HEK293T (cell line): Measurements from ENCODE around the gene PKN1.

ENCODE experiments used
- ARNT ChIP-seq: fragments of 450-650 bp; IDR thresholded peaks from 2 replicates; pipeline ENCODE4 v1.6.1; 2017; ENCODE audit warnings: mild to moderate bottlenecking
- BHLHE40 ChIP-seq: fragments of 450-650 bp; IDR thresholded peaks from 2 replicates; pipeline ENCODE4 v1.6.1; 2016; ENCODE audit warnings: mild to moderate bottlenecking, moderate library complexity, borderline replicate concordance
- FOXA1 ChIP-seq: fragments of 450-650 bp; IDR thresholded peaks from 2 replicates; pipeline ENCODE4 v1.6.1; 2016; ENCODE audit warnings: mild to moderate bottlenecking
- FOXM1 ChIP-seq: fragments of 450-650 bp; IDR thresholded peaks from 2 replicates; pipeline ENCODE4 v1.6.1; 2017; ENCODE audit warnings: mild to moderate bottlenecking, borderline replicate concordance
- HDGF ChIP-seq: fragments of 450-650 bp; IDR thresholded peaks from 2 replicates; pipeline ENCODE4 v1.6.1; 2017; ENCODE audit warnings: antibody characterized with exemption, borderline replicate concordance
- L3MBTL2 ChIP-seq: fragments of 450-650 bp; conservative IDR thresholded peaks from 2 replicates; pipeline ENCODE4 v1.6.1; 2016; ENCODE audit warnings: mild to moderate bottlenecking
- LEF1 ChIP-seq: fragments of 450-650 bp; IDR thresholded peaks from 2 replicates; pipeline ENCODE4 v1.6.1; 2017; ENCODE audit warnings: mild to moderate bottlenecking, borderline replicate concordance
- PKNOX1 ChIP-seq: fragments of 450-650 bp; IDR thresholded peaks from 2 replicates; pipeline ENCODE4 v1.6.1; 2016
- SUZ12 ChIP-seq: fragments of 450-650 bp; IDR thresholded peaks from 2 replicates; pipeline ENCODE4 v1.6.1; 2016; ENCODE audit warnings: mild to moderate bottlenecking
- TARDBP ChIP-seq: fragments of 450-650 bp; IDR thresholded peaks from 2 replicates; pipeline ENCODE4 v1.6.1; 2016

GRCh38 chr19:14520543-14520942, 87.4 kb downstream of the PKN1 start:
- TF ChIP-seq FOXM1 = no peak
- no peak for TF ChIP-seq ARNT
- no peak for TF ChIP-seq L3MBTL2
- TF ChIP-seq TARDBP = no peak
- no peak for TF ChIP-seq BHLHE40
- no peak for TF ChIP-seq SUZ12
- no peak for TF ChIP-seq HDGF
- no peak for TF ChIP-seq FOXA1
- TF ChIP-seq PKNOX1 = no peak
- TF ChIP-seq LEF1 = no peak
